CD4-positive, alpha-beta T cell treated with Interferon alpha-2 for 1 hour (primary cell): ENCODE measurements around the gene PBXIP1.
"Not testable (repeated sequence)": the region's sequence is repeated elsewhere in the genome, so short reads cannot be mapped to it uniquely, and the experiment has no call there.

Experiments used
- DNase-seq, 2 donors: peaks; one replicate each; pipeline ENCODE4 v3.0.0-alpha.2; 2020 to 2022

PBXIP1 gene

DNA sequence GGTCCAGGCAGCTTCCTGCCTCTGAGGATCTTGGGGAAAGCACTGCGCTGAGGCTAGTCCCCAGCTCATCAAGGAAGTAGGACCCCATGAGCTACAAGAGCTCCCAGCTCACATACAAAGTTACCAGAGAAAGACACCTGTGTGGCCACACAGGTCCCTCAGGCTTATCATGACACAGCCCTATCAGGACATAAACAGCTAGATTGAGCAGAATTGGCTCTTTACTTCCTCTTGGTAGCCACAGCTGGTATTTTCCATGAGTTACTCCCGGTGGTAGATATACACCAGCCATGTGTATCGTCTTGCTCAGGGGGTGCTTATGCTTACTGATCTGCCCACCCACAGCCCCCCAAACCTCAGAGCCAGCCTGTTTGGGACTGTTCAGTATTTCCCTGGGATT is 38.7 kb upstream of the PBXIP1 start:
- DNase-seq: no peak

DNA sequence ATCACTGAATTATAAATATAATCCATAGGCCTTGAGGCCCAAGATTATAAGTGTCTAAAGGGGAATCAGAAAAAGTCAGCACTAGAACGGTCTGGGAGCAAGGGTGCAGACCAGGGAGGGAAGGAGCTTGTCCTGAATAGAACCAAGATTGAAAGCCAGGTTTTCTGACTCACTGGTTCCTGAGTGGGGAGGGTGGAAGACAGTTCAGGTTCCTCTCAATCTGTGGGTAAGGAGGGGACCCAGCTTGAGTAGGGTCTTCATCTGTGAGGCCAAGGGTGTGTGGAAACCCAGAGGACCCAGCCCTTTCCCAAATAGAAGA is 38.3 kb upstream of the PBXIP1 start:
- no peak for DNase-seq

GRCh38 chr1:154993572-154994268 is 37.8 kb upstream of the PBXIP1 start, which contains the start of gene LENEP:
Gene LENEP, plus strand, starts transcription at chr1:154993586. Its CDS starts 22 bp downstream, at chr1:154993608.
- no peak for DNase-seq

- no peak for DNase-seq
These were observed 37.0 kb upstream of the PBXIP1 start for GRCh38 chr1:154992721-154993571.

GRCh38 chr1:154990276-154990675 is 34.4 kb upstream of the PBXIP1 start:
- no peak for DNase-seq

- DNase-seq: no peak
These were observed 33.4 kb upstream of the PBXIP1 start for GRCh38 chr1:154989195-154989860.

GRCh38 chr1:154988058-154988954 is 32.4 kb upstream of the PBXIP1 start:
- no peak for DNase-seq

DNA sequence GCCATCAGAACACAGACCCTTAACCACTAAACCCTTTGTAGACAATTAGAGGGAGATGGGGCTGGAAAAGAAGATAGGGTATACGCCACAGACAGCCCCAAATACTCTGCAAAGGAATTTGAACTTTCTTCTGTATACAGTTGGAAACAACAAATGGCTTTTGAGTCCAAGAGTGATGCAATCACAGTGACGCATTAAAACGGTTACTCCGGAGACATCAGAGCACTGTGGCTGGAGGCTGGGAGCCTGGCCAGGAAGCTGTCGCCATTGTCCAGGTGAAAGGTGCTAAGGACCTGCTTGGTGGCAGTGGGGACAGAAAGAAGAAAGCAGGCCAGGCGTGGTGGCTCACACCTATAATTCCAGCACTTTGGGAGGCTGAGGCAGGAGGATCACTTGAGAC is 31.4 kb upstream of the PBXIP1 start:
- no peak for DNase-seq

DNA sequence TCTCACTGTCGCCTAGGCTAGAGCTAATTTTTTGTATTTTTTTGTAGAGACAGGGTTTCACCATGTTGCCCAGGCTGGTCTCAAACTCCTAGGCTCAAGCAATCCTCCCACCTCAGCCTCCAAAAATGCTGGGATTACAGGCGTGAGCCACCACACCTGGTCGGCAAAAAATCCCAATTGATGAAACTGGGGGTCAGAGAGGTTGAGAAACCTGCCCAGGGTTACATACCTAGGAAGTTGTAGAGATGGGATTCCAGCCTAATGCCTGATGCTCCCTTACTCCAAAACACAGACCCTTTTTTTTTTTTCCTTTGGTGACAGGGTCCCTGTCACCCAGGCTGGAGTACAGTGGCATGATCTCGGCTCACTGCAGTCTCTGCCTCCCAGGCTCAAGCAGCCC is 30.8 kb upstream of the PBXIP1 start:
- DNase-seq: not testable (repeated sequence)

- no peak for DNase-seq
These were observed 28.0 kb upstream of the PBXIP1 start for GRCh38 chr1:154983776-154984466.

DNA sequence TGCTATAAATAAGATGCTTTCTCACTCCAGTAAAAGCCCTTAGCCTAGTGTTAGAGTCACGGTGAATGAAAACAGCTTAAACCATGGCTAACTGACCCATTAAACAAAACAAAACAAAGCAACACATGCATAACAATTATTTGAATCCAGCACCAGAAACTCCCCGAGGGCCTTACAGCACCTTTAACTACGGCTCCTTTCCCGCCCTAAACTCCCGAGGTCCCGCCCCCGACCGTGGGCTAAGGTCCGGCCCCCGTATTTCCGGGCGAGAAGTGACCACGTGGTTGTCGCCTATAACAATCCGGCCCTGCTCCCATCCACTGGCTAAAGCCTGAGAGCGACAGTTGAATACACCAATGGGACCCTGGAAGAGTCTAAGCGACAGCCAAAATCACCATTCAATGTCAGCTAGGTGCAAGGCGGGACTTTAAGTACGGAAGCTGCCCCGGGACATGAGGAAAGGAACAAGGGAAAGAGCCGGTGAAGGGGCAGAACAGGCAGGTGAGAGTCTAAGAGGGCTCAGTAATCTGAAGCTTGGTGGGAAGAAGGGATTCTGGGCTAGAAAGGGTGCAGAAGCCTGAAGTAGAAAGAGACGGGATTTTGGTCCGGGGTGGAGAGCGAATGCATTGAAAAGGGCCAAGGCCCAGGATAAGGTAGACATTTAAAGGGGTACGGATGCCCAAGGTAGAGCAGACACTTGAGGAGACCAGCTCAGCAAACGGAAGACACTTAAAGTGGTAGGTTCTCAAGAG is 27.2 kb upstream of the PBXIP1 start, which contains the start of gene FLAD1:
Gene FLAD1, plus strand, starts transcription at position 448 of the 752 bp plus-strand sequence. CDS start 351 bp downstream, outside the sequence.
- DNase-seq: peak; percentile 97 to 99

- no peak for DNase-seq
These were observed 26.4 kb upstream of the PBXIP1 start for GRCh38 chr1:154982341-154982740.

GRCh38 chr1:154978360-154978759 is 22.5 kb upstream of the PBXIP1 start:
- no peak for DNase-seq

GRCh38 chr1:154977762-154978161 is 21.9 kb upstream of the PBXIP1 start:
- not testable (repeated sequence) for DNase-seq

- DNase-seq: peak; percentile 57 to 68
These were observed 19.6 kb upstream of the PBXIP1 start for GRCh38 chr1:154975409-154976059.

GRCh38 chr1:154974808-154975408 is 19.0 kb upstream of the PBXIP1 start:
- DNase-seq: peak; percentile 96

- DNase-seq: peak; percentile 99
These were observed 18.4 kb upstream of the PBXIP1 start, which contains the start of gene CKS1B for GRCh38 chr1:154974102-154974807. Gene CKS1B, plus strand, starts transcription at chr1:154974681. Its CDS starts 65 bp downstream, at chr1:154974746.

GRCh38 chr1:154973344-154974101 is 17.6 kb upstream of the PBXIP1 start:
- peak; percentile 94 to 95 for DNase-seq
